ENCODE data around the gene DDO.
"Not testable (repeated sequence)": the region's sequence is repeated elsewhere in the genome, so short reads cannot be mapped to it uniquely, and the experiment has no call there.

DDO gene

DNA sequence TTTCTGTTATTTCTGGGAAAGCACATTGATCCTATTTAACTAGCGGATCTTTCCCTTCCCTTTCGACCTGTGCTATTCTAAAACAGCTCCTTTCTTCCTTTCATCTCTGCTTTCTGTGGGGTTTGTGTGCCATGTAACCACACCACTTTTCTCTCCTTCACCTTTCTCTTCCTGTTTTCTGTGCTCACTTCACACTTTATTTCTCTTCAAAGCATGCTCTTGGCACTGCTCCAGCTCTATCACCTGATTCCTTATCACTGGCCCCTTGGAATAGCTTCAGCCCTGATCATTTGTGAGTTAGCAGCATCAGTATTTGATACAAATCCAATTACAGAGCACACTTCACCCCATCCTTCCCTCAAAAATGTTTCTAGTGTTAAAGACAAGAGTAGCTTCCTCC lies 49.1 kb downstream of the DDO start:
- no peak for DNase-seq

- DNase-seq: no peak
These were observed 50.8 kb downstream of the DDO start for GRCh38 chr6:110364364-110365105.

- DNase-seq: no peak
These were observed 51.6 kb downstream of the DDO start for GRCh38 chr6:110363748-110364147.

DNA sequence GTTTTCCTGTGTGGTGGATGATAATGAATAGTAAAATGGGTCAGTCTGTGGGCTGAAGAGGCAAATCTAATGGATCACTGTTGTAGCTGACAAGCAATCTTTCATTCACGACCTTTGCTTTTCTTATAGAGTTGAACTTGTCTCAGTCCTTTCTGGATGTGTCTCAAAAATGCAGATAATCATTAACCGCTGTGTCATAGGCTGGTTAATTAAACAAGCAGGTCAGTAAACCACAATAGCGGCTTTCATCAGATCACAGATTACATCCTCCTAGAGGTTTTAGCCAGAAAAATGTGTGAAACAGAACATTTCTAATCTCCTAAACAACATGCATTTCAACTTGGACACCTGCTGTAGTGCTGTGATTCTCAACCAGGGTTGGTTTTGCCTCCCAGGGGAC lies 54.7 kb downstream of the DDO start:
- DNase-seq: no peak

DNA sequence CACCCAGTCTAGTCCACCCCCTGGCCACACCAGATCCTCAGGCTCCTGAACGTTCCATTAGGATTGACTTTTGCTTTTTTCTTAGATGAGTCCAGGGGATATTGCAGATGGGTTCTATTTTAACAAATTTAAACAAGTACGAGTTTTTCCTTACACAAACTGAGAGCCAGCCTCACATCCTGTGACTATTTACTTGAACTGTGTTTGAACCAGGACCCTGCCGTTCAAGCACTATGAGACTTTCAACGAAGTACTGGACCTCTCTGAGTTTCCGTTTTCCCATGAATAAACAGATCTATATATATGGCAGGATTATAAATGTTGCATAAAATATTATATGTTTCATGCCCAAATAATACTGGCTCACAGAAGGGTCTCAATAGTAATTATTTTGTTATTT lies 55.8 kb downstream of the DDO start:
- DNase-seq: no peak

DNA sequence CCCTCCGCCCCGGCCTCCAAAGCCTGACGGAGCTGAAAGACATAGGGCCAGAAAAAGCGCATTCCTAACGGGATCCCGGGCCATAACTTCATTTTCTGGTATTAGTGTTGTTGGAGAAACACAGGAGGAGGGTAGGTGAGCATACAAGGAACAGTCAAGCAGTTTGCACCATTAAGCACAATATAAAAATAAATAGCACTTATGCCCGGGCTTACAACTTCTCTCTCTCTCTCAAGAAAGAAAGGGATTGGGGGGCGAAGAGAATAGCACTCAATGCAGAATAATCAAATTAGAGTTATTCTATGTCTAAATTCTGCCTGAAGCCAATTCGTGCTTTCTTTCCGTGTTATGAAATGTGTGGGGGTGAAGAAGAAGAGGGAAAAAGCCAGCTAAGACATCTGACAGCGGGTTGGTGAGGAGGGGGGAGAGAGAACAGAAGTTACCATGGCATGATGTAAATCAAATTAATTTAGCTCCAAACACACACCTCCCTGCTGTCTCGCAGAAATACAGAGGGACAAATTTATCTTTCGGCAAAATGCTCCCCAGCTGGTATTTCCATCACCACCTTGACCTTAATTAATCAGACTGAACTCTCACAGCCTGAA lies 56.7 kb downstream of the DDO start:
- no peak for DNase-seq

DNA sequence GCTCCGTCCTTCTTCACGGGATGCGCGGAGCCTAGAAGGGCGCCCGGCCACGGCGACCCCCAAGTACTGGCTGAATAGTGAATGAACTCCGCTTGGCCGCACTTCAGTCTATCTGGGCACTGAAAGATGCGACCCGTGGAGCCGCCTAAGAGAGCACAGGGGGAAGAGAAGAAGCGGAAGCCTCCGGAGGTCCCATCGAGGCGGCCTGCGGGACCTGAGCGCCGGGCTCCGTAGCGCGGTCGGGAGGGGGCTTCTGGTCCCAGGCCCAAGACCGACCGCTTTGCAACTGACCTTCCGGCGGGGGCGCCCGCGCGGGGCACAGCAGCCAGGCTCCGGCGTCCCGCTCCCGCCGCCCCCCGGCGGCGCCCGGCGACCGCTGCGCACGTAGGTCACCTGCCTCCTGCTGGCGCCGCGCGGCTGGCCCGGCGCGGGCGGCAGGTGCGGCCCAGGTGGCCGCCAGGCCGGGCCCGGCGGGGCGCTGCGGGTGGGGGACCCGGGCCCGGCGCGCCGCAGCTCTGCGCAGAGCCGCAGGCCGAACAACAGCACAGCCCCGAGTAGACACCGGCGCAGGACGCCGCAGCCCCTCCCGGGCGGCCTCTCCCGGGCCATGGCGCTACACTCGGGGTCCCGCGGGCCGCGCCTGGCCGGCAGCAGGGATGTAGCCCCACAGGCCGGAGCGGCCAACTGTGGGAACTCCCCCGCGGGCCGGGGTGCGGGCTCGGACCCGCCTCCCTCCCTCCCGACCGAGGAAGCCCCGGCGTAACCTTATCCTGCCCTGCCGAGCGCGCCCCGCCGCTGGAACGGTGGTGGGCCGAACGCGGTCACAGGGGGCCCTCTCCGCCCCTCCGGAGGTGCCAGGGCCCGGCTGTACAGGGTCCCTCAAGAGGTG lies 57.5 kb downstream of the DDO start, which contains the start of gene METTL24:
Gene METTL24 (minus strand): TSS at position 686 of the 889 bp plus-strand sequence. CDS start 77 bp downstream, at position 609.
- no peak for DNase-seq

DNA sequence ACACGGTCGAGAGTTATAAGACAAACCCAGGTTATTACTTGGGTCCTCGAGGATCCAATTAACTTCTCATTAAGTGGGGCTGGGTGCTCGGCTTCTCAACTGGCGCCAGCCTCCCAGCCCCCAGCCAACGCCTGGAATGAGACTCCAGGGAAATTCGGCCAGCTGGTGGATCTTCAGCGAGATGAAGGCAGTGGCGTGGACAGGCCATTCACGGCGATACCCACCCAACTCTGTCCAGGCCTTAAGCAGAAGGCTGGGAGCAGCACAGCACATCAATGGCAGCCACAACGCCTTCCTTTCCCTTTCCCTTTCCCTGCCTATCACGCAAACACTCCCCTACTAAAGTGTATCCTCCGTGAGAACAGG lies 58.1 kb downstream of the DDO start:
- DNase-seq: no peak

DNA sequence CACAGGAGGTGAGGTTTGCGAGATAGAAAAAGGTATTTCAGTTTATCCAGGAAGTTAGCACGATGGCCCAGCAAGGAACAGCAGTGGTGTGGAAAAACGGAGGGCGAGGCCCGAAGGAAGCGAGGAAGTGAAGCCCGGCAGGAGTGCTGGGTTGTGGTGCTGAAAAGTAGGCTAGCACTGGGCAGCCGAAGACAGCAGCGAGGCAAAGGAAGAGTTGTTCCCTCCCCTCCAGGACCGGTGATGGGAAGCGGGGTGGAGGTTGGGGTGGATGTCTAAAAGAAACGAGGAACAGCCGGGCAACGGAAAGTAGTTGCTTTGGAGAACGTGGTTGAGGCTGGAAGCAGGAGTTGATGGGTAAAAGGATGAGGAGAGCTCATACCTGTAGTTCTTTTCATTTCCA lies 58.6 kb downstream of the DDO start:
- no peak for DNase-seq

DNA sequence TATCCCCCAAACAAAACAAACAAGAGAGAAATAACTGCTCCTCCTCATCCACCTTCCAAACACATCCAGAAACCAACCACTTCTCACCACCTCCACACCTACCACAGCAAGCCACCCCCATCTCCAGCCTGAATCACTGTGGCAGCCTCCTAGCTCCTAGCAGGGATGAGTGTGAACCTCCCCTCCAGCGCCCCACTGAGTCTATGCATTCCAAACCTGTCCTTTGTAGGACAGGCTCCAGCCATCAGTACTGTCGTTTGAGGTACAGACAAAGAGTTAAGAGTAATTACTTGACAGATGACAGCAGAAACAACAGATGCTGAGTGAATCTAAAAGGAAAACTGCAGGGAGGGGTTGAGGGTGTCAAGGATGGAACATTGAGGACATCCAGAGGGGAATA lies 59.6 kb downstream of the DDO start:
- DNase-seq: no peak

- DNase-seq: no peak
These were observed 60.4 kb downstream of the DDO start for GRCh38 chr6:110355022-110355421.

GRCh38 chr6:110354153-110354552 lies 61.2 kb downstream of the DDO start:
- no peak for DNase-seq

DNA sequence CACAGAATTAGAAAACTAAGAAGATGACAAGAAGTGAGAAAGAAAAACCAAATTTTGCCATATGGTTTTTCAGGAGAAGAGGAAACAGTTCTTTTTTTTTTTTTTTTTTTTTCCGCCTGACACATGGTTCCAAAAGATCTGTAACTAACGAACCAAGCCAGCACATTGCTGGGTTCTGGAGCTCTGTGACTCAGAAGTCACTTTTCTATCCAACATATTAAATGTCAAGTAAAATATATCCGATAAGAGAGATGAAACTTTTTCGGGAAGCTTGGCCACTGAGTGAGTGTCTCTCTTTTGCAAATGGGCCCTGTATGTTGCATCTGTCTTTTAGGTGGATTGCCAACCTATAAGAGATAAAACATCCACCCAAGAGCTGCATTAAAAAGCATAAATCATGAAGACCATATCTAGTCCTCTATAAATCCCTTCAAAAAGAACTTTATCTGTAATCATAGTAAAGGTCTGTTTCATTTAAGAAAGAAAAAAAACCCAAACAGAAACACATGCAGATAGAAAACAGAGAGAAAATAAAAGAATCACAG lies 61.8 kb downstream of the DDO start:
- no peak for DNase-seq

DNA sequence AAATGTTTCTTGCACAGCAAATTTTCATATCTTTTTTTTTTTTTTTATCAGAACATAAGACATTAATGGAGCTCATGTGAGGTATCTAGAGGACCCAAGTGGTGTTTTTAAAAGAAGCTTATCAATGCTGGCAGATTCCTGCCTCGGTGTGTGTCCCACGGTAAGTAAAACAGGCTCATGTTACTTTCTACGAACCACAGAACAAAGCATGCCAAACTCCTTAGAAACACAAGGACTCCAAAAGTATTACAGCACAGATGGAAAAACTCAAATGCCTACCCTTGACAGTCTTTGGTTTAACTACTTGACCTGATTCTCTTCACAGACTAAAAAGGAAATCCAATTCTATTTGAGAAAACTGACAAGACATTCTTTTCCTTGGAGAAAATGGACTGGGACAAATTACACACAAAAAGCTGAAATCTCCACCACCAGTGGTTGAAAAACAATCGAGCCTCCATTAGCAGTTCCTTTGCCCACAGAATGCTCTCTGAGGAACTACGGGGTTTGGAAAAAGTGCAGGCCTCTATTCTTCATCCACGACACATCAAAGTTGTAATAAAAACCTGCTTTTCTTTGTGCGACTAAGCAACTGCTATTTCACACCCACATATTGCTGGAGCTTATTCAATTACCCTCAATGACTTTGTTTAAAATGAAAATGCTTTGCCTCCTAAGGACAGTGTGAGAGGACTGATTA lies 62.7 kb downstream of the DDO start:
- DNase-seq: no peak

DNA sequence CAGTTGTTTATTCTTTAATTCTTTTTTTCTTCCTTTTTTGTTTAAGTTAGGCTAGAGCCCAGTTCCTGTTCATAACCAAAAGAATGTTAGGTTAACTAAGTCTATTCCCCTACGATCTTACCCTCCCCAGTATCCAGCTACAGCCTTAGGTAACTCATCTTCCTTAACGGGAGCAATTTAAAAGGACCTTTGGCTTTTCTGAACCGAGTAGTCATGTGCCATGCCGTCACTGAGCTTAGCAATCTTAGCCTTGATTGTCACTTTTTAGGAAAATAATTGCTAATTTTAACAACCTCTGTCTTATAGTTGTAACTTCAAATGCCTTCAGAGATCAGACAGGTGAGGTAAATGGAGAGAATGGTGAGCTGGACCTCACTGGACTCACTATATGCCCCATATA lies 63.4 kb downstream of the DDO start:
- no peak for DNase-seq

GRCh38 chr6:110351546-110351945 lies 63.8 kb downstream of the DDO start:
- no peak for DNase-seq

DNA sequence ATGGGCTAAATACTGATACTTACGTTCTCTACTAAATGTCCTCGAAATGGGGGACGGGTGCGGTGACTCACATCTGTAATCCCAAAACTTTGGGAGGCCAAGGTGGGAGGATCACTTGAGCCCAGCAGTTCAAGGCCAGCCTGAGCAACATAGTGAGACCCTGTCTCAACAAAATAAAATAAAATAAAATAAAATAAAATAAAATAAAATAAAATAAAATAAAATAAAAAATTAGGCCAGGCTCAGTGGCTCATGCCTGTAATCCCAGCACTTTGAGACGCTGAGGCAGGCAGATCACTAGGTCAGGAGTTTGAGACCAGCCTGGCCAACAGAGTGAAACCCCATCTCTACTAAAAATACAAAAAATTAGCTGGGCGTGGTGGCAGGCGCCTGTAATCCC lies 64.8 kb downstream of the DDO start:
- DNase-seq: not testable (repeated sequence)

GRCh38 chr6:110348961-110349690 lies 66.2 kb downstream of the DDO start:
- DNase-seq: no peak

- no peak for DNase-seq
These were observed 70.3 kb downstream of the DDO start for GRCh38 chr6:110345025-110345424.

- DNase-seq: no peak
These were observed 72.6 kb downstream of the DDO start for GRCh38 chr6:110342759-110343158.

All from stimulated activated CD4-positive, alpha-beta T cell treated with anti-CD3 and anti-CD28 coated beads, Interleukin-1b, Interleukin-23, amount 100 ng/mL, for 48 hours (primary cell).